Astrocyte (in vitro differentiated cells and primary cell): ENCODE results near the gene CD247.

Experiments
- CTCF ChIP-seq: IDR thresholded peaks from 2 replicates; pipeline ENCODE4 v1.5.1; 2011; ENCODE audit warnings: low read depth, mild to moderate bottlenecking, inconsistent platforms, low read length, moderate library complexity; ENCODE audit not compliant: insufficient read depth
- EZH2 ChIP-seq: IDR thresholded peaks from 2 replicates; pipeline ENCODE4 v1.6.1; 2012; ENCODE audit warnings: mild to moderate bottlenecking, low read length, inconsistent platforms; ENCODE audit not compliant: insufficient read depth

GRCh38 chr1:167420510-167420909 lies 97.8 kb downstream of the CD247 start:
- TF ChIP-seq CTCF: no peak
- TF ChIP-seq EZH2: no peak
